H1 (cell line): ENCODE data around the gene HOXB4. TPM values are rescaled to one million over a fixed set of nuclear protein-coding genes. Genes with fewer than 3 reads are reported as not detected.

Experiments
- KDM5A ChIP-seq: fragments of 200-600 bp; IDR thresholded peaks from 2 replicates; pipeline ENCODE4 v1.7.1; 2012; ENCODE audit warnings: mild to moderate bottlenecking, low read length, inconsistent platforms, mixed read lengths
- MAX ChIP-seq: IDR thresholded peaks from 2 replicates; pipeline ENCODE4 v1.6.1; 2012; ENCODE audit warnings: inconsistent platforms
- SRF ChIP-seq: IDR thresholded peaks from 2 replicates; pipeline ENCODE4 v1.6.1; 2011; ENCODE audit warnings: mild to moderate bottlenecking, low read depth, low read length, moderate library complexity
- polyA plus RNA-seq, 7 experiments: library from polyadenylated mRNA; depleted of rRNA in 3 of 7; stranded (reverse) in 5 of 7; unstranded in 2 of 7; fragments of >200 nt in 5 of 7; fragments of 200-250 nt in 2 of 7; gene quantifications; 1 replicate in 5 of 7; 2 replicates in 1 of 7; 4 replicates in 1 of 7; pipeline versions ENCODE4 v1.2.1 to v1.2.3, GENCODE V29; 2011 to 2013; ENCODE audit warnings: missing spikeins in 2 of 7, mixed read lengths in 2 of 7
- total RNA-seq: library from RNA; stranded (reverse); fragmentation: NEBNext Ultra II Directional; extraction: Animal tissue kit (Norgen Biotek cat#: 25700); gene quantifications from 2 replicates; pipeline ENCODE4 v1.2.1, GENCODE V29; 2021
- TF ChIP-seq, protein P1 (sequence below): fragments of 300-600 bp; sonication (generic); IDR thresholded peaks from 2 replicates; pipeline ENCODE4 v1.7.1; 2012; ENCODE audit warnings: low read length, moderate library complexity, mild to moderate bottlenecking, inconsistent platforms; ENCODE audit not compliant: insufficient replicate concordance

Gene HOXB4
- total and polyA plus RNA-seq, 2 of the 8 experiments (the other 6 are each of a cell fraction or from before 2014, with no cell fraction given), result not detected

DNA sequence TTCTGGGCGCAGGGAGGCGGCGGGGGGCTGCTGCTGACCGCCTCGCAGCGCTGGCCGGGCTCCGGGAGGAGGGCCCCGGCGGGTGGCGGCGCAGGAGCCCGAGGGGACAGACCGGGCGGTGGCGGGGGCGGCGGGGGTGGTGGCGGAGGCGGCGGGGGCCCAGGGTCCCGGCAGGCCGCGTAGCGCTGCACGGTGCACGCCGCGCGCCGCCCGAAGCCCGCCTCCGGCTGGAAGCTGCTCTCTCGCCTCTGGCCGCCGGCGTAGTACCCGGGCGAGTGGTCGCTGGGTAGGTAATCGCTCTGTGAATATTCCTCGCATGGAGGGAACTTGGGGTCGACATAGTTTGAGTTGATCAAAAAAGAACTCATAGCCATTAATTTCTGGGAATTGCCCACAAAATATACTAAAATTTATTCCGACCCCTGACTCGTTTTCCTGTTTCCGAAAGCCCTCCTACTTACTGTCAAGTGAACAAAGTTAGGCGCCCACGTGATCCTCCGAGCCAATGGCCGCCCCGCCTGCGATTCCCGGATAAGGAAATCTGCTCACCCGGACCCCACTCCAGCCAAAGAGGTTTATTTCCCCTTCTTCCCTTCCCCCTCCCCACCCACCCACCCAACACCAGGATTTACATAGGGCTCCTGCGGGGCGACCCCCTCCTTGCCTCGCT is at the start of gene HOXB4 (continued):
- TF ChIP-seq MAX (no peak), KDM5A (no peak), SRF (no peak)
- TF ChIP-seq, protein P1, sequence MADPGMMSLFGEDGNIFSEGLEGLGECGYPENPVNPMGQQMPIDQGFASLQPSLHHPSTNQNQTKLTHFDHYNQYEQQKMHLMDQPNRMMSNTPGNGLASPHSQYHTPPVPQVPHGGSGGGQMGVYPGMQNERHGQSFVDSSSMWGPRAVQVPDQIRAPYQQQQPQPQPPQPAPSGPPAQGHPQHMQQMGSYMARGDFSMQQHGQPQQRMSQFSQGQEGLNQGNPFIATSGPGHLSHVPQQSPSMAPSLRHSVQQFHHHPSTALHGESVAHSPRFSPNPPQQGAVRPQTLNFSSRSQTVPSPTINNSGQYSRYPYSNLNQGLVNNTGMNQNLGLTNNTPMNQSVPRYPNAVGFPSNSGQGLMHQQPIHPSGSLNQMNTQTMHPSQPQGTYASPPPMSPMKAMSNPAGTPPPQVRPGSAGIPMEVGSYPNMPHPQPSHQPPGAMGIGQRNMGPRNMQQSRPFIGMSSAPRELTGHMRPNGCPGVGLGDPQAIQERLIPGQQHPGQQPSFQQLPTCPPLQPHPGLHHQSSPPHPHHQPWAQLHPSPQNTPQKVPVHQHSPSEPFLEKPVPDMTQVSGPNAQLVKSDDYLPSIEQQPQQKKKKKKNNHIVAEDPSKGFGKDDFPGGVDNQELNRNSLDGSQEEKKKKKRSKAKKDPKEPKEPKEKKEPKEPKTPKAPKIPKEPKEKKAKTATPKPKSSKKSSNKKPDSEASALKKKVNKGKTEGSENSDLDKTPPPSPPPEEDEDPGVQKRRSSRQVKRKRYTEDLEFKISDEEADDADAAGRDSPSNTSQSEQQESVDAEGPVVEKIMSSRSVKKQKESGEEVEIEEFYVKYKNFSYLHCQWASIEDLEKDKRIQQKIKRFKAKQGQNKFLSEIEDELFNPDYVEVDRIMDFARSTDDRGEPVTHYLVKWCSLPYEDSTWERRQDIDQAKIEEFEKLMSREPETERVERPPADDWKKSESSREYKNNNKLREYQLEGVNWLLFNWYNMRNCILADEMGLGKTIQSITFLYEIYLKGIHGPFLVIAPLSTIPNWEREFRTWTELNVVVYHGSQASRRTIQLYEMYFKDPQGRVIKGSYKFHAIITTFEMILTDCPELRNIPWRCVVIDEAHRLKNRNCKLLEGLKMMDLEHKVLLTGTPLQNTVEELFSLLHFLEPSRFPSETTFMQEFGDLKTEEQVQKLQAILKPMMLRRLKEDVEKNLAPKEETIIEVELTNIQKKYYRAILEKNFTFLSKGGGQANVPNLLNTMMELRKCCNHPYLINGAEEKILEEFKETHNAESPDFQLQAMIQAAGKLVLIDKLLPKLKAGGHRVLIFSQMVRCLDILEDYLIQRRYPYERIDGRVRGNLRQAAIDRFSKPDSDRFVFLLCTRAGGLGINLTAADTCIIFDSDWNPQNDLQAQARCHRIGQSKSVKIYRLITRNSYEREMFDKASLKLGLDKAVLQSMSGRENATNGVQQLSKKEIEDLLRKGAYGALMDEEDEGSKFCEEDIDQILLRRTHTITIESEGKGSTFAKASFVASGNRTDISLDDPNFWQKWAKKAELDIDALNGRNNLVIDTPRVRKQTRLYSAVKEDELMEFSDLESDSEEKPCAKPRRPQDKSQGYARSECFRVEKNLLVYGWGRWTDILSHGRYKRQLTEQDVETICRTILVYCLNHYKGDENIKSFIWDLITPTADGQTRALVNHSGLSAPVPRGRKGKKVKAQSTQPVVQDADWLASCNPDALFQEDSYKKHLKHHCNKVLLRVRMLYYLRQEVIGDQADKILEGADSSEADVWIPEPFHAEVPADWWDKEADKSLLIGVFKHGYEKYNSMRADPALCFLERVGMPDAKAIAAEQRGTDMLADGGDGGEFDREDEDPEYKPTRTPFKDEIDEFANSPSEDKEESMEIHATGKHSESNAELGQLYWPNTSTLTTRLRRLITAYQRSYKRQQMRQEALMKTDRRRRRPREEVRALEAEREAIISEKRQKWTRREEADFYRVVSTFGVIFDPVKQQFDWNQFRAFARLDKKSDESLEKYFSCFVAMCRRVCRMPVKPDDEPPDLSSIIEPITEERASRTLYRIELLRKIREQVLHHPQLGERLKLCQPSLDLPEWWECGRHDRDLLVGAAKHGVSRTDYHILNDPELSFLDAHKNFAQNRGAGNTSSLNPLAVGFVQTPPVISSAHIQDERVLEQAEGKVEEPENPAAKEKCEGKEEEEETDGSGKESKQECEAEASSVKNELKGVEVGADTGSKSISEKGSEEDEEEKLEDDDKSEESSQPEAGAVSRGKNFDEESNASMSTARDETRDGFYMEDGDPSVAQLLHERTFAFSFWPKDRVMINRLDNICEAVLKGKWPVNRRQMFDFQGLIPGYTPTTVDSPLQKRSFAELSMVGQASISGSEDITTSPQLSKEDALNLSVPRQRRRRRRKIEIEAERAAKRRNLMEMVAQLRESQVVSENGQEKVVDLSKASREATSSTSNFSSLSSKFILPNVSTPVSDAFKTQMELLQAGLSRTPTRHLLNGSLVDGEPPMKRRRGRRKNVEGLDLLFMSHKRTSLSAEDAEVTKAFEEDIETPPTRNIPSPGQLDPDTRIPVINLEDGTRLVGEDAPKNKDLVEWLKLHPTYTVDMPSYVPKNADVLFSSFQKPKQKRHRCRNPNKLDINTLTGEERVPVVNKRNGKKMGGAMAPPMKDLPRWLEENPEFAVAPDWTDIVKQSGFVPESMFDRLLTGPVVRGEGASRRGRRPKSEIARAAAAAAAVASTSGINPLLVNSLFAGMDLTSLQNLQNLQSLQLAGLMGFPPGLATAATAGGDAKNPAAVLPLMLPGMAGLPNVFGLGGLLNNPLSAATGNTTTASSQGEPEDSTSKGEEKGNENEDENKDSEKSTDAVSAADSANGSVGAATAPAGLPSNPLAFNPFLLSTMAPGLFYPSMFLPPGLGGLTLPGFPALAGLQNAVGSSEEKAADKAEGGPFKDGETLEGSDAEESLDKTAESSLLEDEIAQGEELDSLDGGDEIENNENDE, result no peak
